ENCODE results near the gene SPP1.

Gene SPP1

GRCh38 chr4:87970121-87970520 lies 5.4 kb upstream of the SPP1 start:
- no peak for TF ChIP-seq ZFX (IDR thresholded peaks at IDR 0.05)
- no peak for TF ChIP-seq CTCF (conservative IDR thresholded peaks at IDR 0.05)
- H3K27ac ChIP-seq: no peak overlapping the region

DNA sequence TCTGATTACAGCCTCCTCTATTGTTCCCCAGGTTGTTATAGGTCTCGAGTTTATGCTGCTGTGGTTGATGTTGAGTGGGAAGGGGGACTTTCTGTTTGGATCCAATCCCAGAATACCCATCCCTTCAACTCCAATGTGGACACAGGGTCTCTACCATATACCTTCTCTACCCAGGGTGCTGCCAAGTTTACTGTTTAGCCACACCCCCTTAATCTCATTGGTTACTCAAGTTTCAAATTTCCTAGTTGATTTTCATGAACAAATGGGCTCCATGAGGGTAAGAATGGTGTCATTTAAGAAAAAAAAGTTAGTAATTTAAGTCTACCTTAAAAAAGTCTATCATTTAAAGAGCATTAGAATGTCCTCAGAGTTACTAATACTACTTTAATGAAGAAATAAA lies 3.6 kb upstream of the SPP1 start:
- H3K27ac ChIP-seq: no peak overlapping the region
- TF ChIP-seq ZFX (IDR thresholded peaks at IDR 0.05) (no peak), CTCF (conservative IDR thresholded peaks at IDR 0.05) (no peak)

- H3K27ac ChIP-seq: no peak overlapping the region
- TF ChIP-seq CTCF (conservative IDR thresholded peaks at IDR 0.05) (peak; percentile 85), ZFX (IDR thresholded peaks at IDR 0.05) (no peak)
These were observed 2.0 kb upstream of the SPP1 start for GRCh38 chr4:87973283-87974169.

DNA sequence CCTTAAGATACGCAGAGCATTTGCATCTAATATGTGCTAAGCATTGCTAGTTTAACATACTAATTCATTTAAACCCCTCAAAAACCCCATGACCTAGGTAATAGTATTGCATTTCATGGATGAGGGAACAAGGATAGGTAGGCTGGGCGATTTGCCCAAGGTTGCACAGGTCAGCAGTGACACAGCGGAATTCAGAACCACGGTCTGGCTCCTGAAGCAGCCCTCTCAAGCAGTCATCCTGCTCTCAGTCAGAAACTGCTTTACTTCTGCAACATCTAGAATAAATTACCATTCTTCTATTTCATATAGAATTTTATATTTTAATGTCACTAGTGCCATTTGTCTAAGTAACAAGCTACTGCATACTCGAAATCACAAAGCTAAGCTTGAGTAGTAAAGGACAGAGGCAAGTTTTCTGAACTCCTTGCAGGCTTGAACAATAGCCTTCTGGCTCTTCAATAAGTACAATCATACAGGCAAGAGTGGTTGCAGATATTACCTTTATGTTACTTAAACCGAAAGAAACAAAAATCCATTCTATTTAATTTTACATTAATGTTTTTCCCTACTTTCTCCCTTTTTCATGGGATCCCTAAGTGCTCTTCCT lies 555 bp upstream of the SPP1 start:
- TF ChIP-seq ZFX (IDR thresholded peaks at IDR 0.05): no peak
- H3K27ac ChIP-seq: no peak overlapping the region

DNA sequence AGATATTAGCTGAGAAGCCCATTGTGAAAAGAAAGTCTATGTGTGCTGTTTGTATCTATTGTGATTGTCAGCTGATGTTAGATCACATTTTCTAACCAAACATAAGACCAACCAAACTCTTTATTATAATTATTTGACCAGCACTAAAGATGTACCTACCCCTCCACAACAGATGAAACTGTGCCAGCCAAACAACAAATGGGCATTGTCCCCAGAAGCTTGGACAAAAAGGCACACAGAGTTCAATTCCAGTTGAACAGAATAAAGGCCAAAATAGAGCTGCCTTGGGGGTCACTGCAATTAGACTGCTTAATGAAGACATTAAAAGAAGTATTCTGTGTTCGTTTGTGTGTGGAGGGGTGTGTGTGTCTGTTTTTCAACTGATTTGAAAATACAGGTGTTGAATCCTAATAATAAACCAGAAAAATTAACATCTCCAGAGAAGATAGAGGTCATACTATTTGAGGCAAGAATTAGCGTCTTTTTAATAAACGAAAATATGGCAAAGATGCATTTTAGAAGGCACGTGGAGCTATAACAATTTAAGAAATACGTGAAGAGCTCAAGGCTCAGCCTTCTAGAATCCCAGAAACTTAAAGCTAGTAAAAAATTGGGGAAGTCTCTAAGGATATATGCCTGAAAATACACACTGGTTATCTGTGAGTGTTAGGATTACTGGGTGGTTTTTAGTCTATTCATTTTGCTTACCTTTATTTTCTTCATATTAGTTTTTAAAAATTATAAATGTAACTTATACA lies 2.2 kb downstream of the SPP1 start:
- TF ChIP-seq ZFX (IDR thresholded peaks at IDR 0.05): no peak
- no peak for TF ChIP-seq CTCF (conservative IDR thresholded peaks at IDR 0.05)
- H3K27ac ChIP-seq: no peak overlapping the region

DNA sequence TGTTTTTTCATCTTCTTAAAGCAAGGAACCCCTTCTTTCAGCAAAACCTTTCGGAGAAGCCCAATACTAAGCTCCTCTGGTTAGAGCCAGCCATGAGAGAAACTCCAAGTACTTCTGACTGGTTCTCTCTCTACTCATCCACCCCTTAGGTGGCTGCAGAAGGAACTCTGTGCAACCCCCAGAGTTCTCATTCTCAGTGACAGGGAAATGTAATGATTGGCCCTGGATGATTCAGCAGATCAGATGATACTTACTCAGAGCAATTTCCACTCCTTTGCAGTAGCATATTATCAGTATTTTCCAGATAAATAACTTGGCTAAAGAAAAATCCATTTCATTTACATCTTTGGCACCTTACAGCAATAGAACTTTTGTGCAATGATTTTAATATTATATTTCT lies 3.2 kb downstream of the SPP1 start:
- TF ChIP-seq CTCF (conservative IDR thresholded peaks at IDR 0.05): no peak
- no peak for TF ChIP-seq ZFX (IDR thresholded peaks at IDR 0.05)

GRCh38 chr4:87979810-87980209 lies 4.3 kb downstream of the SPP1 start:
- no peak for TF ChIP-seq ZFX (IDR thresholded peaks at IDR 0.05)
- no peak for TF ChIP-seq CTCF (conservative IDR thresholded peaks at IDR 0.05)
- no peak overlapping the region for H3K27ac ChIP-seq

More for the DNA sequence above, 3.2 kb downstream of the SPP1 start:
- H3K27ac ChIP-seq: no peak overlapping the region

Measured in C4-2B (cell line).